Mammary epithelial cell (primary cell): ENCODE results near the gene SPON1.

Experiments
- CTCF ChIP-seq, 2 donors: IDR thresholded peaks in 1 of 2; conservative IDR thresholded peaks in 1 of 2; 2 replicates each; pipeline ENCODE4 v1.5.1; 2011 to 2012; ENCODE audit warnings: inconsistent platforms in 2 of 2, low read length in 2 of 2, mild to moderate bottlenecking in 2 of 2, control low read depth in 1 of 2, low read depth in 1 of 2; ENCODE audit not compliant: insufficient read depth in 1 of 2; ENCODE audit errors: extremely low read depth in 1 of 2
- EZH2 ChIP-seq: IDR thresholded peaks from 2 replicates; pipeline ENCODE4 v1.6.1; 2012; ENCODE audit warnings: low read length, inconsistent platforms, borderline replicate concordance

GRCh38 chr11:14041565-14041964, 79.0 kb downstream of the SPON1 start:
- TF ChIP-seq CTCF (conservative IDR thresholded peaks at IDR 0.05 in 1 of 2, IDR thresholded peaks at IDR 0.05 in 1 of 2; ENCODE audit: extremely low read depth in 1 of 2, insufficient read depth in 1 of 2, low read depth in 1 of 2, low read length in 2 of 2) (no peak), EZH2 (no peak)
